DLD1 (cell line): ENCODE results near the gene HNF1A.

ENCODE experiments used
- in situ Hi-C: cut with HindIII; loops from 2 replicates; pipeline ENCODE4 v1.10.0; 2017; ENCODE audit warnings: low sequenced_read_pairs

HNF1A gene

GRCh38 chr12:120959111-120959878, 19.0 kb upstream of the HNF1A start:
- in situ Hi-C loops: no loop called here

GRCh38 chr12:120960657-120961056, 17.7 kb upstream of the HNF1A start:
- in situ Hi-C loops: no loop called here

- in situ Hi-C loops: no loop called here
Measured at GRCh38 chr12:120961604-120962531, 16.5 kb upstream of the HNF1A start.

GRCh38 chr12:120962532-120963020, 15.8 kb upstream of the HNF1A start:
- in situ Hi-C loops: no loop called here

GRCh38 chr12:120964298-120964697, 14.0 kb upstream of the HNF1A start:
- in situ Hi-C loops: no loop called here

GRCh38 chr12:120965534-120966091, 12.7 kb upstream of the HNF1A start:
- in situ Hi-C loops: no loop called here

- in situ Hi-C loops: no loop called here
Measured at GRCh38 chr12:120970310-120970709, 8.0 kb upstream of the HNF1A start.

- in situ Hi-C loops: no loop called here
Measured at GRCh38 chr12:120971299-120972180, 6.8 kb upstream of the HNF1A start.

GRCh38 chr12:120972870-120973543, 5.3 kb upstream of the HNF1A start:
- in situ Hi-C loops: no loop called here

- in situ Hi-C loops: no loop called here
Measured at GRCh38 chr12:120977531-120978295, 630 bp upstream of the HNF1A start.

GRCh38 chr12:120979220-120979861, 998 bp downstream of the HNF1A start:
- in situ Hi-C loops: no loop called here

- in situ Hi-C loops: no loop called here
Measured at GRCh38 chr12:120979862-120980696, 1.7 kb downstream of the HNF1A start.

GRCh38 chr12:120980800-120981368, 2.5 kb downstream of the HNF1A start:
- in situ Hi-C loops: no loop called here

GRCh38 chr12:120981407-120981941, 3.1 kb downstream of the HNF1A start:
- in situ Hi-C loops: no loop called here

GRCh38 chr12:120982659-120983058, 4.3 kb downstream of the HNF1A start:
- in situ Hi-C loops: no loop called here

- in situ Hi-C loops: no loop called here
Measured at GRCh38 chr12:120983759-120984158, 5.4 kb downstream of the HNF1A start.

GRCh38 chr12:120984351-120984898, 6.1 kb downstream of the HNF1A start:
- in situ Hi-C loops: no loop called here
